Activated T-cell treated with anti-CD3 and anti-CD28 coated beads, Interleukin-2, amount 50 U/mL, for 1 hour (primary cell): ENCODE data around the gene EPHA2.

Experiments used
- DNase-seq: peaks from one replicate; pipeline ENCODE4 v3.0.0-alpha.2; 2020

EPHA2 gene

DNA sequence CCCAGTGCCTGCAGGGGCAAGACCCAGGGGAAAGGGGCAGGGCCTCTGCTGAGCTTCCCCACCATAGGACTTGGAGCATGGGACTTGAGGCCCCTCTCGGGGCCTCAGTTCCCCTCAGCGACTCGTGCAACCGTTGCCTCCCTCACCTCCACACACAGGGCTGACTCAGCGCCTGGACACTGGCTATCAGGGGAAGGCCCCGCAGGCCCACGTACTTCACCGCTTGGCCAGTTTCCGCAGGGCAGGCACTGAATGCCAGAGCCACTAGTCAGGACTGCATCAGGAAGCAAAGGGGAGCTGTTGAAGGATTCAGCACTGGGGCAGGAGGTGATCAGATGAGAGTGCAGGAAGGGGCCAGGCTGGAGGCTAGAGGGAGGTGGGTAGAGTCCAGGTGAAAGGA is 66.9 kb downstream of the EPHA2 start:
- DNase-seq: no peak

- DNase-seq: no peak
Observed at GRCh38 chr1:16088351-16088911, 67.4 kb downstream of the EPHA2 start.

DNA sequence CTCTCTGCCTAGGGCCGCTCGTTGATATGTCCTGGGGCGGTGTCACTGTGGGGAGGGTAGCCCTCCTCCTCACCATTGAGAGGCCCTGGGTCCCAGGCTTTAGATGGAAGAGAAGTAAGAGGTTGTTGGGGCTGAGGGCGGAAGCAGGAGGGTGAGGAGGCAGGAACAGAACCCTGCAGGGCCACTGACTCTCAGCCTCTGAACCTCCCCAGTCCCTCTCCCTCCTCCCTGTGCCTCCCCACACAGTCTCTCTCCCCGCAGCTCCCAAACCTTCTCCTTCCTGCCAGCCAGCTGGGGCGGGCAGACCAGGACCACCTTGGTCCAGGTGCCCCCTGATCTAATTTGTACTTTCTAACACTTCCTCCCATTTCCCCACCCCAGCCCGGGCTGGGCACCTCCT is 68.1 kb downstream of the EPHA2 start:
- DNase-seq: no peak

DNA sequence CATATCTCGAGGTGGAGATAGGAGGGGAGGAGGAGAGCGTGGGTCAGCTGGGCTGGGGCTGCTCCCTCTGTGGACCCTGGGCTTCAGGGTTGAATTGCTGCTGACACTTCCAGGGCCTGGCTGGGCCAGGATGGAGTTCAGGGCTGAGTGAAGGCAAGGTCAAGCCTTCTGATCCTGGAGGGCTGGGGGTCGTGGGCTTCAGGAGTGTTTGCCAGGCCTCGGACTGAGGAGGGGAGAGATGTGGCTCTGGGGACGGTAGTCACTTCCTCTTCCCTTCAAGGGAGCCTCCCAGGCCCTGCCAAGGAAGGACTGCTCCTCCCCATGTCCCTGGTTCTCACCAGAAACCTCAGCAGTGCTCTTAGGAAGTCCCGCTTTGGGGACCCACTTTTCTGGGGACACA is 70.3 kb downstream of the EPHA2 start:
- no peak for DNase-seq

- no peak for DNase-seq
Observed at GRCh38 chr1:16083486-16083885, 72.4 kb downstream of the EPHA2 start.

GRCh38 chr1:16082283-16083038 is 73.4 kb downstream of the EPHA2 start:
- peak; percentile 65 for DNase-seq

- DNase-seq: no peak
Observed at GRCh38 chr1:16081636-16082035, 74.2 kb downstream of the EPHA2 start.

DNA sequence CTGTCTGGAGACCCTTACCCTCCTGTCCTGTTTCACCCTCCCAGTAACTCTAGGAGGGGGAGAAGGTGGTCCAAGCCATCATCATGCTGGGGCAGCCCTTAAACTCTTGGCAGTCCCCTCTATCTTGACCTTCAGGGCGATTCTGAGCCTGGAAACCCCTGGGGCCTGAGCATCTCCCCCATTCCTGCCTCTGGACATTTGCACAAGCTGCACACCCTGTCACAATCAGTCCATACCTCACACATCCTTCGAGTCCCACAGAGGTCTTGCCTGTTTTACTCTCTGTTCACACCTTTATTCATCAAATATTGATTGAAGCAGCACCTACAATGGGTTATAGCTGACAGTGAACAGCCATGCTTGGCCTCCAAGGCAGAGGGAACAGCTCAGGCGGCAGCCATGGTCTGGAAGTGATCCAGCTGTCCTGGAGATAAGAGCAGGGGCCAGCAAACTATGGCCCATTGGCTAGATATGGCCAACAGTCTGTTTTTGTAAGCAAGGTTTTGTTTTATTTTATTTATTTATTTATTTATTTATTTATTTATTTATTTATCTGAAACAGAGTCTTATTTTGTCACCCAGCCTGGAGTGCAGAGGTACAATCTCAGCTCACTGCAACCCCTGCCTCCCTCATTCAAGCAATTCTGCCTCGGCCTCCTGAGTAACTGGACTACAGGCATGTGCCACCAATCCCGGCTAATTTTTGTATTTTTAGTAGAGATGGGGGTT is 75.3 kb downstream of the EPHA2 start:
- DNase-seq: no peak

- peak; percentile 81 for DNase-seq
Observed at GRCh38 chr1:16078925-16079656, 76.8 kb downstream of the EPHA2 start.

GRCh38 chr1:16077406-16078245 is 78.2 kb downstream of the EPHA2 start:
- no peak for DNase-seq

DNA sequence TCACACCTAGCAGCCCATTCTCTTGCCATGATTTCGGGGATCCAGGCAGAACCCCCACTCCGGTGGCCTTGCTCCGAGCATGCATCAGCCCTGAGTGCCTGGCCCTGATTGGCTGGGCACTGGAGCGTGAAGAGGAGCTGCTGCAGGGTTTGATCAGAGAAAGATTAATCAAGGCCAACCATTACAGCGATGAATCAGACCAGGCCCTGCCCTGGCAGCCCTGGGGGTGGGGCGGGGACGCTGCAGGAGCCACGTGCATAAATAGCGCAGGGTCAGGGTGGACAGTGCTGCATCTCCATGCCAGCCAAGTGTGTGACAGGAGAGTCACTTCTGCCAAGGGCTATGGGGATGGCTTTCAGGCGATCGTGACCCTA is 79.0 kb downstream of the EPHA2 start:
- no peak for DNase-seq

- DNase-seq: no peak
Observed at GRCh38 chr1:16076031-16076864, 79.6 kb downstream of the EPHA2 start.

DNA sequence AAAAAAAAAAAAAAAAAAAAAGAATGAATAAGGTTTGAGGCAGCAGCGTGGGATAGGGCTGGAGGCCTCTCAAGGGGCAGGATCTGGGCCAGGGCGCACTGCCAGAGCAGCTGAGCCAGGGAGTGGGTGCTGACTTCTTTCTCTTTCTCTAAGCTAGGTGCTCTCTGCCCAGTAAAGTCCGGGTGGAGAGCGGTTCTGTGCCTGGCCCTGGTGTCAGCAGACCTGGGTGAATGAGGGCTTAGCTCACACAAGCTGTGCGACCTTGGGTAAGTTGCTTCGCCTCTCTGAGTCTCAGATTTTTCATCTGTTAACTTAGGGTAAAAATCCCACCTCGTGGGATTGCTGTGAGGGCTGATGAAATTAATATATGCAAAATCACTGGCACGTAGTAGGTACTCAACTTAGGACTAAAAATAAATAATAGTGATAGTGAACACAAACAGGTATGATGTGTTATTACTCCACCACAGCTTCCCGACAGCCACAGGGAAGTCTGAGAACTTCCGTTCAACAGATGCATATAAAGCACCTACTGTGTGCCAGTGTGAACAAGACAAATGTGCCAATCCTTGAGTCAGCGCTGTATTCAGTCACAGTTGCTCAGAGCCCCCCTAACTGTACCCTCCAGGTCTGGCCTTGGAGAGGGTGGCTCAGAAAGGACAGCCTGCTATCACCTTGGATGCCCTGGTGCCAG is 80.4 kb downstream of the EPHA2 start:
- DNase-seq: no peak
